Neural cell (in vitro differentiated cells): ENCODE results near the gene FNDC3B. TPM values are rescaled to one million over a fixed set of nuclear protein-coding genes. Genes with fewer than 3 reads are reported as not detected.
"Not testable (repeated sequence)": the region's sequence is repeated elsewhere in the genome, so short reads cannot be mapped to it uniquely, and the experiment has no call there.

Experiments
- H2AFZ ChIP-seq: fragments of 200-600, 300-800 bp; sonication (generic), shearing (Covaris generic); 2 replicates; pipeline ENCODE4 v1.6.0; 2014; ENCODE audit warnings: low read depth, mild to moderate bottlenecking, antibody characterized with exemption, low read length, moderate library complexity
- H3F3A ChIP-seq: fragments of 200-600 bp; shearing (Covaris generic); 2 replicates; pipeline ENCODE4 v1.6.1; 2016; ENCODE audit warnings: mild to moderate bottlenecking, moderate library complexity, mixed read lengths, antibody characterized with exemption, low read length; ENCODE audit not compliant: insufficient read depth, poor library complexity, severe bottlenecking
- H3K27ac ChIP-seq: fragments of 200-600, 300-800 bp; sonication (generic), shearing (Covaris generic); 2 replicates; pipeline ENCODE4 v1.5.1; 2014; ENCODE audit warnings: mild to moderate bottlenecking, low read length, moderate library complexity
- H3K27me3 ChIP-seq: fragments of 300-800, 200-600 bp; sonication (generic), shearing (Covaris generic); 2 replicates; pipeline ENCODE4 v1.6.0; 2014; ENCODE audit warnings: mild to moderate bottlenecking, low read depth, low read length, moderate library complexity; ENCODE audit not compliant: insufficient read depth
- H3K36me3 ChIP-seq: fragments of 300-800, 200-600 bp; sonication (generic), shearing (Covaris generic); 2 replicates; pipeline ENCODE4 v1.5.1; 2014; ENCODE audit warnings: mild to moderate bottlenecking, antibody characterized with exemption, low read length, moderate library complexity; ENCODE audit not compliant: insufficient read depth
- H3K4me2 ChIP-seq: fragments of 300-800, 200-600 bp; sonication (generic), shearing (Covaris generic); 2 replicates; pipeline ENCODE4 v1.6.0; 2014; ENCODE audit warnings: mild to moderate bottlenecking, low read length
- H3K4me3 ChIP-seq: fragments of 300-800, 200-600 bp; sonication (generic), shearing (Covaris generic); 2 replicates; pipeline ENCODE4 v1.5.1; 2014; ENCODE audit warnings: mild to moderate bottlenecking, low read length, moderate library complexity
- H3K79me2 ChIP-seq: fragments of 200-600 bp; shearing (Covaris generic); replicated peaks from 2 replicates; pipeline ENCODE4 v1.6.0; 2014; ENCODE audit warnings: mild to moderate bottlenecking, low read length, moderate library complexity; ENCODE audit not compliant: insufficient read depth
- H3K9ac ChIP-seq: fragments of 300-800, 200-600 bp; sonication (generic), shearing (Covaris generic); 2 replicates; pipeline ENCODE4 v1.6.1; 2016; ENCODE audit warnings: mild to moderate bottlenecking, low read length, mixed read lengths
- H3K9me2 ChIP-seq: fragments of 200-600 bp; shearing (Covaris generic); 2 replicates; pipeline ENCODE4 v1.6.1; 2016; ENCODE audit warnings: mild to moderate bottlenecking, low read length, mixed read lengths; ENCODE audit not compliant: insufficient read depth
- H3K9me3 ChIP-seq: fragments of 200-600, 300-800 bp; sonication (generic), shearing (Covaris generic); 2 replicates; pipeline ENCODE4 v1.6.1; 2016; ENCODE audit warnings: mild to moderate bottlenecking, mixed run types, low read length, moderate library complexity, mixed read lengths
- H4K20me1 ChIP-seq: fragments of 200-600 bp; shearing (Covaris generic); 2 replicates; pipeline ENCODE4 v1.6.1; 2016; ENCODE audit warnings: mild to moderate bottlenecking, mixed run types; ENCODE audit not compliant: insufficient read depth
- CTCF ChIP-seq: fragments of 450-650 bp; IDR thresholded peaks from 2 replicates; pipeline ENCODE4 v1.5.1; 2014; ENCODE audit warnings: antibody characterized with exemption, mild to moderate bottlenecking, moderate library complexity; ENCODE audit not compliant: poor library complexity, severe bottlenecking
- EP300 ChIP-seq: fragments of 450-650 bp; conservative IDR thresholded peaks from 2 replicates; pipeline ENCODE4 v1.6.1; 2014; ENCODE audit warnings: antibody characterized with exemption, mild to moderate bottlenecking, moderate library complexity; ENCODE audit not compliant: poor library complexity, severe bottlenecking
- EZH2 ChIP-seq: fragments of 200-600, 300-800 bp; shearing (Covaris generic), sonication (generic); IDR thresholded peaks from 2 replicates; pipeline ENCODE4 v1.6.1; 2014; ENCODE audit warnings: antibody characterized with exemption, low read length, borderline replicate concordance, mild to moderate bottlenecking; ENCODE audit not compliant: insufficient read depth, poor library complexity, severe bottlenecking
- MXI1 ChIP-seq: fragments of 450-650 bp; conservative IDR thresholded peaks from 2 replicates; pipeline ENCODE4 v1.6.1; 2014; ENCODE audit warnings: antibody characterized with exemption, mild to moderate bottlenecking; ENCODE audit not compliant: poor library complexity, severe bottlenecking
- POLR2AphosphoS5 ChIP-seq: IDR thresholded peaks from 2 replicates; pipeline ENCODE4 v1.6.1; 2012
- RAD21 ChIP-seq: fragments of 450-650 bp; conservative IDR thresholded peaks from 2 replicates; pipeline ENCODE4 v1.6.1; 2014; ENCODE audit warnings: antibody characterized with exemption, mild to moderate bottlenecking, moderate library complexity
- REST ChIP-seq: IDR thresholded peaks from 2 replicates; pipeline ENCODE4 v1.6.1; 2012; ENCODE audit warnings: borderline replicate concordance
- SMC3 ChIP-seq: fragments of 450-650 bp; conservative IDR thresholded peaks from 2 replicates; pipeline ENCODE4 v1.6.1; 2014; ENCODE audit warnings: antibody characterized with exemption, mild to moderate bottlenecking, moderate library complexity; ENCODE audit not compliant: poor library complexity
- TAF1 ChIP-seq: IDR thresholded peaks from 2 replicates; pipeline ENCODE4 v1.6.1; 2012; ENCODE audit warnings: low read depth
- polyA plus RNA-seq: library from polyadenylated mRNA; depleted of rRNA; stranded (reverse); fragments of >200 nt; gene quantifications from 2 replicates; pipeline ENCODE4 v1.2.3, GENCODE V29; 2014

Gene FNDC3B
- polyA plus RNA-seq, 1 donor from 2014 or later = 4.9 TPM

GRCh38 chr3:172040981-172041963 is 1.9 kb downstream of the FNDC3B start:
- Histone ChIP-seq H3K9me3 (no peaks in the 10 kb centered on the region), H3K9ac (no peak overlapping the region), H3K27ac (no peak overlapping the region), H3K79me2 (peaks cover 47% of the 10 kb centered on the region), H3K36me3 (no peaks in the 10 kb centered on the region), H4K20me1 (no peaks in the 10 kb centered on the region), H3K4me2 (peak overlapping the region; percentile 5), H3K4me3 (peak overlapping the region; percentile 93), H3K27me3 (no peaks in the 10 kb centered on the region), H3K9me2 (no peaks in the 10 kb centered on the region), H3F3A (no peaks in the 10 kb centered on the region), H2AFZ (no peak overlapping the region)
- TF ChIP-seq MXI1 (no peak), CTCF (no peak), EP300 (no peak), POLR2AphosphoS5 (no peak), REST (no peak), EZH2 (no peak), SMC3 (no peak), TAF1 (no peak), RAD21 (no peak)

DNA sequence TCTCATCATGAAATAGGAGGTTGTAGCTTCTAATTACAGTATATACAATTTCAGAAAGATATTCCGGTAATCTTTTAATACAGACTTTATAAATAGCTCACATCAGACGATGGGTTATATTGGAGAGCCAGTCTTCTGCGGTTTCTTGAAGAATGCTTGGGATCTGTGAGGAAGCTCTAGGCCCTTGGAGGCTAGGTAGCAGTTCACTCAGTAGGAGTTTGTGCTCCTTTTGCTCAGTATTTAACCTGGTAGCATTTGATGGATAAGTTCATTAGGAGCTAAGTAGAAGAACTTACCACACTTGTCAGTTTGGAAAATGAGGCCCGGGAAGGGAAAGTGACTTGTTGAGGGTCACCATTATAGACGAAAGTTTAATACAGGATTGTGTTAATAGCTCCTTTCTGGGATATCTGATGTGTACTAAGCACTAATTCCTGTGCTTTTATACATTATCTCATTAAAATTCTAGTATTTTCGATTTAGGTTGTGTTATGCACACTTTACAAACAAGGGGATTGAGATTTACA is 2.8 kb downstream of the FNDC3B start:
- no peaks in the 10 kb centered on the region for H3K36me3 ChIP-seq
- no peaks in the 10 kb centered on the region for H3K27me3 ChIP-seq
- no peak overlapping the region for H3K9ac ChIP-seq
- no peak overlapping the region for H3K4me3 ChIP-seq
- peaks cover 53% of the 10 kb centered on the region for H3K79me2 ChIP-seq
- no peaks in the 10 kb centered on the region for H3K9me3 ChIP-seq
- no peak overlapping the region for H3K4me2 ChIP-seq
- no peaks in the 10 kb centered on the region for H3K9me2 ChIP-seq
- H3K27ac ChIP-seq = no peak overlapping the region
- TF ChIP-seq SMC3 = no peak
- TF ChIP-seq CTCF = no peak
- no peak for TF ChIP-seq REST
- no peak for TF ChIP-seq POLR2AphosphoS5
- no peak for TF ChIP-seq EP300
- TF ChIP-seq TAF1 = no peak
- no peak for TF ChIP-seq EZH2
- no peak for TF ChIP-seq MXI1
- TF ChIP-seq RAD21 = no peak
- no peak overlapping the region for H2AFZ ChIP-seq
- H3F3A ChIP-seq = no peaks in the 10 kb centered on the region
- H4K20me1 ChIP-seq = no peaks in the 10 kb centered on the region

DNA sequence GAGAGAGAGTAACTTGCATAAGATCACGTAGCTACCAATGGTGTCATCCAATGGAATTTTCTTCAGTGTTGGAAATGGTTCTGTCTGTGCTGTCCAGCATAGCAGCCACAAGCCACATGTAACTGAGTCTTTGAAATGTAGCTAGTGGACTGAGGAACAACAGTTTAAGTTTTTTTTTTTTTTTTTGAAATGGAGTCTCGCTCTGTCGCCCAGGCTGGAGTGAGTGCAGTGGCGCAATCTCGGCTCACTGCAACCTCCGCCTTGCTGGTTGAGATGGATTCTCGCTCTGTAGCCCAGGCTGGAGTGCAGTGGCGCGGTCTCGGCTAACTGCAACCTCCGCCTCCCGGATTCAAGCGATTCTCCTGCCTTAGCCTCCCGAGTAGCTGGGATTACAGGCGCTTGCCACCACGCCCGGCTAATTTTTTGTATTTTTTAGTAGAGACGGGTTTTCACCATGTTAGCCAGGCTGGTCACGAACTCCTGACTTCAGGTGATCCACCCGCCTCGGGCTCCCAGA is 3.3 kb downstream of the FNDC3B start:
- not testable (repeated sequence) for H3K4me2 ChIP-seq

More for the DNA sequence above, 3.3 kb downstream of the FNDC3B start:
- not testable (repeated sequence) for H3F3A ChIP-seq, H3K27me3 ChIP-seq, H2AFZ ChIP-seq, H3K36me3 ChIP-seq, H4K20me1 ChIP-seq, H3K9me3 ChIP-seq, H3K4me3 ChIP-seq, H3K27ac ChIP-seq, H3K9me2 ChIP-seq, H3K9ac ChIP-seq
- H3K79me2 ChIP-seq = peaks cover 53% of the 10 kb centered on the region
